ENCODE data around the gene HAUS7. TPM values are rescaled to one million over a fixed set of nuclear protein-coding genes. Genes with fewer than 3 reads are reported as not detected.

Gene HAUS7
- total and polyA plus RNA-seq, 2 of the 8 experiments (the other 6 are each of a cell fraction or from before 2014, with no cell fraction given), result 45.4 to 54.0 TPM

DNA sequence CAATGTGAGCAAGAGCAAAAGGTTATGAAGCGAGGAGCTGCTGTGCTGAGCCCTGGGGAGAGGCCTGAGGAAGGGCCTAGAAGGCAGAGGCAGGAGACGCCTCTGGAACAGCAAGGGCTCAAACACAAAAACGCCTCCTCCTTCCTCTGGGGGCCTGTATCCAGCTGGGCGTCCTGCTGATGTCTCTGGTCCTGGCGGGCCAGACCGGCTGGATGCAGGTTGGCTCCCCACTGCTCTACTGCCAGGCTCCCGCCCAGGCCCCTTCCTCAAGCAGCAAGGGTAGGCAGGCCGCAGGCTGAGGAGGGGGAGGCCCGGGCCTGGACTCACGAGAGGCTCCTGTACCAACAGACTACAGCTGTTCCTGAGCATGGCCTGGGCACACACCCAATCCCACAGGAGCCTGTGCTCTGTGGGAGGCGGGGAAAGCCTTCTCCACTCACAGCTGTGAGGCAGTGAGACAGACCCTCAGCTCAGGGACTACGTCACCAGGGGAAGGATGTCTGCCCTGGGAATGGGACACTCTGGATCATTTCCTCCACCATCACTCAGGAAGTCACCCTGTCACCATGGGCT is 2.3 kb downstream of the HAUS7 start:
- H2BK5ac ChIP-seq (ENCODE audit: low read depth, low read length), result no peak overlapping the region
- POLR2A ChIA-PET (ENCODE audit: partially characterized antibody), result no interaction called here

More for the DNA sequence above, 2.3 kb downstream of the HAUS7 start:
- Histone ChIP-seq H3K9me3 (ENCODE audit: insufficient read depth in 2 of 2, low read depth in 1 of 2, low read length in 1 of 2) (no peaks in the 10 kb centered on the region), H3K27ac (ENCODE audit: low read depth, low read length) (no peak overlapping the region), H3K79me2 (ENCODE audit: control insufficient read depth in 1 of 2, insufficient read depth in 2 of 2, low read length in 2 of 2) (peaks cover 0 to 4% of the 10 kb centered on the region in 2 experiments; a peak in 1 of 4 replicates), H2BK120ac (replicated peaks; ENCODE audit: low read depth, low read length) (no peak overlapping the region), H4K8ac (ENCODE audit: extremely low read depth, insufficient read depth, low read length) (no peak overlapping the region), H3K27me3 (replicated peaks in 1 of 4; ENCODE audit: control insufficient read depth in 3 of 4, extremely low read depth in 1 of 4, insufficient read depth in 3 of 4, low read length in 3 of 4) (no peaks in the 10 kb centered on the region), H3K4me2 (ENCODE audit: insufficient read depth in 1 of 2, low read depth in 2 of 2, low read length in 2 of 2) (no peak overlapping the region), H3K14ac (ENCODE audit: insufficient read length) (no peak overlapping the region), H2BK15ac (ENCODE audit: low read length) (no peak overlapping the region), H4K5ac (ENCODE audit: insufficient read length, low read depth, low read length) (no peak overlapping the region), H2BK12ac (ENCODE audit: low read depth, low read length) (no peak overlapping the region), H3K23ac (ENCODE audit: insufficient read length) (no peak overlapping the region), H3K79me1 (ENCODE audit: low read depth, low read length) (peaks cover 3% of the 10 kb centered on the region; the same call in 1 of the 2 replicates), H2BK20ac (ENCODE audit: low read length) (no peak overlapping the region), H3K36me3 (ENCODE audit: control insufficient read depth in 2 of 4, insufficient read depth in 4 of 4, low read length in 3 of 4) (peaks cover 0 to 4% (median 2%) of the 10 kb centered on the region in 4 experiments; a peak in 5 of 8 replicates), H4K20me1 (replicated peaks in 1 of 2; ENCODE audit: control insufficient read depth in 1 of 2, insufficient read depth in 2 of 2, low read length in 2 of 2) (peaks cover 0 to 3% of the 10 kb centered on the region in 2 experiments), H3K4me1 (replicated peaks in 1 of 4; ENCODE audit: control insufficient read depth in 3 of 4, insufficient read depth in 4 of 4, low read length in 3 of 4) (0 out of 7 replicates have a peak, but pooled peaks cover 0 to 2% (median 0%) of the 10 kb centered on the region in 4 experiments), H2AK5ac (ENCODE audit: low read depth, low read length) (no peak overlapping the region), H3K9ac (replicated peaks in 1 of 4; ENCODE audit: extremely low read depth in 1 of 4, low read depth in 3 of 4, low read length in 3 of 4) (no peak overlapping the region), H3K4ac (replicated peaks; ENCODE audit: insufficient read length, low read depth, low read length) (no peak overlapping the region), H3K4me3 (ENCODE audit: extremely low read depth in 1 of 4, insufficient read depth in 2 of 4, low read depth in 3 of 4, low read length in 4 of 4) (no peak overlapping the region), H3K56ac (replicated peaks; ENCODE audit: insufficient read length, low read depth, low read length) (no peak overlapping the region), H4K91ac (replicated peaks; ENCODE audit: insufficient read length, low read length) (no peak overlapping the region), H3K18ac (ENCODE audit: extremely low read depth, low read length) (no peak overlapping the region), H3K23me2 (ENCODE audit: low read depth, low read length) (peaks cover 5% of the 10 kb centered on the region; the same call in 1 of the 2 replicates), H2AFZ (ENCODE audit: low read length) (no peak overlapping the region)
- TF ChIP-seq SRF (IDR thresholded peaks at IDR 0.05; ENCODE audit: low read depth, low read length), result no peak
- 94% methylated on average over 3 of the region's 12 CpGs; no CpG with 5 or more reads in 1 of the 2 experiments for WGBS, 2 experiments (ENCODE audit: extremely low coverage in 1 of 2, insufficient coverage in 1 of 2, insufficient read length in 1 of 2, insufficient replicate concordance in 2 of 2, low coverage in 1 of 2, low lambda C conversion rate in 2 of 2, missing lambda C conversion rate in 1 of 2)
- no peak for FAIRE-seq
- CTCF ChIA-PET (ENCODE audit: partially characterized antibody), result interaction anchor here (1.0 to 7.6 kb wide), 2 partner anchors 40 to 194 kb away, joined by 3 to 84 read pairs; no protein-coding TSS in a partner anchor
- DNase-seq (ENCODE audit: low read depth in 1 of 2, low spot score in 2 of 2), result no peak
